ENCODE measurements around the gene NFKBIE. TPM values are rescaled to one million over a fixed set of nuclear protein-coding genes. Genes with fewer than 3 reads are reported as not detected.

Gene NFKBIE
- total RNA-seq, 1 donor from 2014 or later: 10.1 TPM

DNA sequence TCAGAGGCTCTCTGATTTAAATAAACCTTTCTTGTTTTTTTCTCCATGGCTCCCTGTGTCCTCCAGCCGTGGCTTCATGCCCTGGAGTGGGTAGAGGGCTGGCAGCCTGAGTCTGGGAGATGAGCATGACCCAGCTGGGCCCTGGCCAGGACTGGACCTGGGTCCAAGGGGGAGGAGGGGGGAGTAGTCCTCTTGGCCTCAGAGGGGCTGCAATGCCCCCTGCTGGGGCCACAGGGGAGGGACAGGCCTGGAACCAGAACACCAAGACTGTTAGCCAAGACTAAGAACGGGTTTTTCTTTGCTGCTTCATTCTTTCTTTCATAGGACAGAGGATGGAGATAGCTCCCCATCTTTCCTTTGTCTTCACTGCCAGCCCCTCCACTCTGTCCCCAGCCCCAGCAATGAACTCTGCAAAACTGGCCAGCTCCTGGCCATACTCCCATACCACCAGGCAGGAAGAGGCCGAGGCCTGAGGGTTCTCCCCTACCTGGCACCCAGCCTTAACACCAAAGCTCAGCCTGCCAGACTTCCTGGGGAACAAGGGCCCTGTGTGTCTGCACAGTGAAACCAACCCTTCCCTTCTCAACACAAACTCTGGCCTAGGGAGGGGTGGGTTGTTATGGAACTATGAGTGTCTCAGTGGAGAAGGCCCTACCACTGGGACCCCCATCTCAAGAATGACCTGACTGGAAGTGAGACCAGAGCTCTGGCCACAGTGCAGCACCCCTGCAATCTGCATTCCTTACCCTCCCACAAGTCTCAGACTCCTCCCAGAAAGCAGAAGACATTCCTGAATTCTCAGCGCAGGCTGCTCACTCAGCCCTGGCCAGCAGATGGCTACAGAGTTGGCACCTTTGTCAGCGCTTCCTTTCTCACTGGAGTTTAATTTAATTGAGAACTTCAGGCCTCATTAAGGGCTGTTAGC lies 31.0 kb downstream of the NFKBIE start:
- no peak for FAIRE-seq
- H3K27me3 Mint-ChIP-seq (ENCODE audit: low read depth, unreplicated experiment): peaks cover 19% of the 10 kb centered on the region

DNA sequence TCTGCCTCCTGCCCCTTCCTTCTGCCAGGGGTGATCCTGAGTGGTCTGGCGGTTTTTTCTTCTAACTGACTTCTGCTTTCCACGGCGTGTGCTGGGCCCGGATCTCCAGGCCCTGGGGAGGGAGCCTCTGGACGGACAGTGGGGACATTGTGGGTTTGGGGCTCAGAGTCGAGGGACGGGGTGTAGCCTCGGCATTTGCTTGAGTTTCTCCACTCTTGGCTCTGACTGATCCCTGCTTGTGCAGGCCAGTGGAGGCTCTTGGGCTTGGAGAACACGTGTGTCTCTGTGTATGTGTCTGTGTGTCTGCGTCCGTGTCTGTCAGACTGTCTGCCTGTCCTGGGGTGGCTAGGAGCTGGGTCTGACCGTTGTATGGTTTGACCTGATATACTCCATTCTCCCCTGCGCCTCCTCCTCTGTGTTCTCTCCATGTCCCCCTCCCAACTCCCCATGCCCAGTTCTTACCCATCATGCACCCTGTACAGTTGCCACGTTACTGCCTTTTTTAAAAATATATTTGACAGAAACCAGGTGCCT lies 31.7 kb downstream of the NFKBIE start:
- H3K4me1 ChIP-seq (ENCODE audit: insufficient read depth, low read length): peaks cover 35% of the 10 kb centered on the region
- no peak overlapping the region for H2AFZ ChIP-seq (ENCODE audit: low read depth, low read length)
- H3K9ac ChIP-seq (ENCODE audit: low read length): no peak overlapping the region
- no peak overlapping the region for H3K4me2 ChIP-seq (ENCODE audit: low read length)
- no peaks in the 10 kb centered on the region for H3K36me3 ChIP-seq (ENCODE audit: insufficient read depth, low read length)
- no peaks in the 10 kb centered on the region for H3K27me3 ChIP-seq (ENCODE audit: insufficient read depth, low read length)
- Mint-ChIP-seq H3K4me1 (ENCODE audit: low read depth, unreplicated experiment) (peaks cover 33% of the 10 kb centered on the region), H3K36me3 (ENCODE audit: low read depth, unreplicated experiment) (peaks cover 5% of the 10 kb centered on the region), H3K27ac (ENCODE audit: unreplicated experiment) (peak overlapping the region; percentile 75), H3K27me3 (ENCODE audit: low read depth, unreplicated experiment) (peaks cover 18% of the 10 kb centered on the region), H3K4me3 (ENCODE audit: unreplicated experiment) (no peak overlapping the region), H3K9me3 (ENCODE audit: unreplicated experiment) (no peaks in the 10 kb centered on the region)
- H3K4me3 ChIP-seq (ENCODE audit: insufficient read depth, low read depth, low read length): no peak overlapping the region
- H3K9me3 ChIP-seq (ENCODE audit: insufficient read depth, low read depth, low read length): no peaks in the 10 kb centered on the region
- no peak overlapping the region for H3K27ac ChIP-seq (ENCODE audit: low read depth, low read length)
- H4K20me1 ChIP-seq (ENCODE audit: insufficient read depth, low read length): no peaks in the 10 kb centered on the region
- no peak for FAIRE-seq
- no peak for DNase-seq (ENCODE audit: low read depth)
- no peaks in the 10 kb centered on the region for H3K79me2 ChIP-seq (ENCODE audit: insufficient read depth, low read length)
- TF ChIP-seq, protein P1, sequence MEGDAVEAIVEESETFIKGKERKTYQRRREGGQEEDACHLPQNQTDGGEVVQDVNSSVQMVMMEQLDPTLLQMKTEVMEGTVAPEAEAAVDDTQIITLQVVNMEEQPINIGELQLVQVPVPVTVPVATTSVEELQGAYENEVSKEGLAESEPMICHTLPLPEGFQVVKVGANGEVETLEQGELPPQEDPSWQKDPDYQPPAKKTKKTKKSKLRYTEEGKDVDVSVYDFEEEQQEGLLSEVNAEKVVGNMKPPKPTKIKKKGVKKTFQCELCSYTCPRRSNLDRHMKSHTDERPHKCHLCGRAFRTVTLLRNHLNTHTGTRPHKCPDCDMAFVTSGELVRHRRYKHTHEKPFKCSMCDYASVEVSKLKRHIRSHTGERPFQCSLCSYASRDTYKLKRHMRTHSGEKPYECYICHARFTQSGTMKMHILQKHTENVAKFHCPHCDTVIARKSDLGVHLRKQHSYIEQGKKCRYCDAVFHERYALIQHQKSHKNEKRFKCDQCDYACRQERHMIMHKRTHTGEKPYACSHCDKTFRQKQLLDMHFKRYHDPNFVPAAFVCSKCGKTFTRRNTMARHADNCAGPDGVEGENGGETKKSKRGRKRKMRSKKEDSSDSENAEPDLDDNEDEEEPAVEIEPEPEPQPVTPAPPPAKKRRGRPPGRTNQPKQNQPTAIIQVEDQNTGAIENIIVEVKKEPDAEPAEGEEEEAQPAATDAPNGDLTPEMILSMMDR (IDR thresholded peaks at IDR 0.05; ENCODE audit: insufficient read depth, low read depth, low read length): no peak
- no peak for TF ChIP-seq EZH2 (IDR thresholded peaks at IDR 0.05; ENCODE audit: insufficient read depth, low read length)

More for the DNA sequence above, 31.0 kb downstream of the NFKBIE start:
- peaks cover 33% of the 10 kb centered on the region for H3K4me1 Mint-ChIP-seq (ENCODE audit: low read depth, unreplicated experiment)
- H3K9me3 Mint-ChIP-seq (ENCODE audit: unreplicated experiment): no peaks in the 10 kb centered on the region
- peak; percentile 78 for DNase-seq (ENCODE audit: low read depth)
- H3K4me3 Mint-ChIP-seq (ENCODE audit: unreplicated experiment): peak overlapping the region; percentile 23
- Histone ChIP-seq H2AFZ (ENCODE audit: low read depth, low read length) (peak overlapping the region; percentile 7), H3K36me3 (ENCODE audit: insufficient read depth, low read length) (no peaks in the 10 kb centered on the region), H3K4me3 (ENCODE audit: insufficient read depth, low read depth, low read length) (no peak overlapping the region), H3K27me3 (ENCODE audit: insufficient read depth, low read length) (no peaks in the 10 kb centered on the region), H3K9me3 (ENCODE audit: insufficient read depth, low read depth, low read length) (no peaks in the 10 kb centered on the region), H3K9ac (ENCODE audit: low read length) (peak overlapping the region; percentile 41), H3K79me2 (ENCODE audit: insufficient read depth, low read length) (no peaks in the 10 kb centered on the region), H3K4me2 (ENCODE audit: low read length) (peak overlapping the region; percentile 43), H4K20me1 (ENCODE audit: insufficient read depth, low read length) (no peaks in the 10 kb centered on the region), H3K4me1 (ENCODE audit: insufficient read depth, low read length) (peaks cover 35% of the 10 kb centered on the region), H3K27ac (ENCODE audit: low read depth, low read length) (peak overlapping the region; percentile 12)
- TF ChIP-seq, protein P1 (IDR thresholded peaks at IDR 0.05; ENCODE audit: insufficient read depth, low read depth, low read length): peak; percentile 72
- TF ChIP-seq EZH2 (IDR thresholded peaks at IDR 0.05; ENCODE audit: insufficient read depth, low read length): no peak
- H3K27ac Mint-ChIP-seq (ENCODE audit: unreplicated experiment): peak overlapping the region; percentile 87
- H3K36me3 Mint-ChIP-seq (ENCODE audit: low read depth, unreplicated experiment): peaks cover 3% of the 10 kb centered on the region
